ENCODE data around the gene MZT2B.
"Not testable (repeated sequence)": the region's sequence is repeated elsewhere in the genome, so short reads cannot be mapped to it uniquely, and the experiment has no call there.

MZT2B gene

GRCh38 chr2:130185896-130186295, 3.8 kb downstream of the MZT2B start:
- no peak for ATAC-seq
- TF ChIP-seq SNAI2 (CRISPR knock-in tag; IDR thresholded peaks at IDR 0.05) (no peak), ISL1 (CRISPR knock-in tag; IDR thresholded peaks at IDR 0.05) (no peak), TSHZ2 (CRISPR knock-in tag; IDR thresholded peaks at IDR 0.05) (no peak), ZNF8 (CRISPR knock-in tag; IDR thresholded peaks at IDR 0.05) (no peak), GLIS3 (CRISPR knock-in tag; IDR thresholded peaks at IDR 0.05) (no peak), ZNF565 (CRISPR knock-in tag; conservative IDR thresholded peaks at IDR 0.05; ENCODE audit: low read depth) (no peak), CSRNP3 (CRISPR knock-in tag; IDR thresholded peaks at IDR 0.05) (no peak), ZNF70 (CRISPR knock-in tag; IDR thresholded peaks at IDR 0.05) (no peak), TOX (CRISPR knock-in tag; IDR thresholded peaks at IDR 0.05; ENCODE audit: borderline replicate concordance) (no peak)

- ATAC-seq: no peak
- TF ChIP-seq ESRRG (CRISPR knock-in tag; IDR thresholded peaks at IDR 0.05) (no peak), CSDC2 (CRISPR knock-in tag; IDR thresholded peaks at IDR 0.05) (no peak), TOX (CRISPR knock-in tag; IDR thresholded peaks at IDR 0.05; ENCODE audit: borderline replicate concordance) (no peak), ZNF70 (CRISPR knock-in tag; IDR thresholded peaks at IDR 0.05) (no peak), ZFP30 (CRISPR knock-in tag; IDR thresholded peaks at IDR 0.05) (no peak), RARB (CRISPR knock-in tag; IDR thresholded peaks at IDR 0.05) (no peak), BACH2 (CRISPR knock-in tag; IDR thresholded peaks at IDR 0.05; ENCODE audit: borderline replicate concordance) (no peak), CSRNP3 (CRISPR knock-in tag; IDR thresholded peaks at IDR 0.05) (no peak), OSR1 (CRISPR knock-in tag; IDR thresholded peaks at IDR 0.05) (no peak)
These were observed 4.3 kb downstream of the MZT2B start for GRCh38 chr2:130186391-130186790.

GRCh38 chr2:130187268-130187667, 5.2 kb downstream of the MZT2B start:
- ATAC-seq: no peak
- TF ChIP-seq CSDC2 (CRISPR knock-in tag; IDR thresholded peaks at IDR 0.05) (no peak), ZC3H10 (CRISPR knock-in tag; IDR thresholded peaks at IDR 0.05) (no peak), ISL1 (CRISPR knock-in tag; IDR thresholded peaks at IDR 0.05) (no peak), TCF4 (CRISPR knock-in tag; IDR thresholded peaks at IDR 0.05; ENCODE audit: borderline replicate concordance) (no peak), ZNF565 (CRISPR knock-in tag; conservative IDR thresholded peaks at IDR 0.05; ENCODE audit: low read depth) (no peak), TSHZ2 (CRISPR knock-in tag; IDR thresholded peaks at IDR 0.05) (no peak), CREB5 (CRISPR knock-in tag; IDR thresholded peaks at IDR 0.05; ENCODE audit: low read depth) (no peak), SNAI2 (CRISPR knock-in tag; IDR thresholded peaks at IDR 0.05) (no peak), RARB (CRISPR knock-in tag; IDR thresholded peaks at IDR 0.05) (no peak), ZNF8 (CRISPR knock-in tag; IDR thresholded peaks at IDR 0.05) (no peak), ZFP3 (CRISPR knock-in tag; IDR thresholded peaks at IDR 0.05) (no peak), BACH2 (CRISPR knock-in tag; IDR thresholded peaks at IDR 0.05; ENCODE audit: borderline replicate concordance) (no peak), OSR1 (CRISPR knock-in tag; IDR thresholded peaks at IDR 0.05) (no peak), ARNTL (CRISPR knock-in tag; IDR thresholded peaks at IDR 0.05; ENCODE audit: borderline replicate concordance, low read depth) (no peak)

- not testable (repeated sequence) for ATAC-seq
These were observed 6.1 kb downstream of the MZT2B start for GRCh38 chr2:130187859-130188792.

- not testable (repeated sequence) for ATAC-seq
These were observed 6.9 kb downstream of the MZT2B start for GRCh38 chr2:130188958-130189357.

Measured in SK-N-SH treated with all-trans-retinoic acid at 6 μM for 48 hours (cell line).